ENCODE data around the gene UBALD2.
"Not testable (repeated sequence)": the region's sequence is repeated elsewhere in the genome, so short reads cannot be mapped to it uniquely, and the experiment has no call there.

The UBALD2 gene

GRCh38 chr17:76254275-76254674 is 10.9 kb upstream of the UBALD2 start:
- WGBS, 2 experiments: 91 to 94% methylated on average over 5 of the region's 5 CpGs
- Histone ChIP-seq H3K9me3 (ENCODE audit: control insufficient read depth, low read length) (no peaks in the 10 kb centered on the region), H3K27ac (ENCODE audit: insufficient read depth, low read depth, low read length, poor library complexity, severe bottlenecking) (no peak overlapping the region), H3K4me1 (ENCODE audit: control insufficient read depth, insufficient read depth, low read length) (peaks cover 2% of the 10 kb centered on the region), H3K27me3 (ENCODE audit: control insufficient read depth, insufficient read depth, low read length, poor library complexity, severe bottlenecking) (no peaks in the 10 kb centered on the region), H3K4me3 (ENCODE audit: insufficient read depth, low read depth, low read length) (no peak overlapping the region), H3K36me3 (ENCODE audit: control insufficient read depth, insufficient read depth, low read length) (no peaks in the 10 kb centered on the region)

DNA sequence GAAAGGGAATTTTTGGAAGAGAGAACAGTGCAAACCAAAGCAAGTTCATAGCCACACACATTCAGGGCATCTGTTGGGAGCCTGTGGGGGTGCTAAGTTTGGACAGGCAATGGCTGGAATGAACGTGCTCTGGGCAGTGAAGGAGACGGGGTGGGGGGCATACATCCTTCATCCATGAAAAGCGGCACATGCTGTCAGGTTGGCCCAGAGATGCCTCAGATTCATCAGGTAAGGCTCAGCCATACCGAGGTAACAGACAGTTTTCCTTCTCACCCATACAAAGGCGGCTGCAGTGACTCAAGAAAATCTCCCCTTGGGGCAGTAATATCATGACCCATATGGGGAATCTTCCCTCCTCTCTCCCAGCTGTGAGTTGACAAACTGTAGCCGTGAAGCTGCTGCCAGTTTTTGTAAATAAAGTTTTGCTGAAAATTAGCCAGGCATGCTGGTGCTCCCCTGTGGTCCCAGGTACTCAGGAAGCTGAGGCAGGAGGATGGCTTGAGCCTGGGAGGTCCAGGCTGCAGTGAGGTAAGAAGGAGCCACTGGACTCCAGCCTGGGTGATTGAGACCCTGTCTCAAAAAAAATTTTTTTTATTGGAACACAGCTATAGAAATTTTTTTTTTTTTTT is 9.2 kb upstream of the UBALD2 start:
- Histone ChIP-seq H3K27ac (ENCODE audit: insufficient read depth, low read depth, low read length, poor library complexity, severe bottlenecking) (no peak overlapping the region), H3K36me3 (ENCODE audit: control insufficient read depth, insufficient read depth, low read length) (no peaks in the 10 kb centered on the region), H3K4me1 (ENCODE audit: control insufficient read depth, insufficient read depth, low read length) (peaks cover 4% of the 10 kb centered on the region), H3K4me3 (ENCODE audit: insufficient read depth, low read depth, low read length) (no peak overlapping the region), H3K9me3 (ENCODE audit: control insufficient read depth, low read length) (no peaks in the 10 kb centered on the region), H3K27me3 (ENCODE audit: control insufficient read depth, insufficient read depth, low read length, poor library complexity, severe bottlenecking) (no peaks in the 10 kb centered on the region)
- 93 to 94% methylated on average over 6 of the region's 6 CpGs for WGBS, 2 experiments

DNA sequence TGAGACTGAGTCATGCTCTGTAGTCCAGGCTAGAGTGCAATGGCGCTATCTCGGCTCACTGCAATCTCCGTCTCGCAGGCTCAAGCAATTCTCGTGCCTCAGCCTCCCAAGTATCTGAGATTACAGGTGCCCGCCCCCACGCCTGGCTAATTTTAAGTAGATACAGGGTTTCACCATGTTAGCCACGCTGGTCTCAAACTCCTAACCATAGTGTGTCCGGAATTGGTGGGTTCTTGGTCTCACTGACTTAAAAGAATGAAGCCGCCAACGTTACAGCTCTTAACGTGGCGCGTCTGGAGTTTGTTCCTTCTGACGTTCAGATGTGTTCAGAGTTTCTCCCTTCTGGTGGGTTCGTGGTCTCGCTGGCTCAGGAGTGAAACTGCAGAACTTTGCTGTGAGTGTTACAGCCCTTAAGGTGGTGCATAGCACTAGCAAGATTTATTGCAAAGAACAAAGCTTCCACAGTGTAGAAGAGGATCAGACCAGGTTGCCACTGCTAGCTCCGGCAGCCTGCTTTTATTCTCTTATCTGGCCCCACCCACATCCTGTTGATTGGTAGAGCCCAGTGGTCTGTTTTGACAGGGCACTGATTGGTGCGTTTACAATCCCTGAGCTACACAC is 8.6 kb upstream of the UBALD2 start:
- not testable (repeated sequence) for H3K4me3 ChIP-seq (ENCODE audit: insufficient read depth, low read depth, low read length); H3K9me3 ChIP-seq (ENCODE audit: control insufficient read depth, low read length); H3K27me3 ChIP-seq (ENCODE audit: control insufficient read depth, insufficient read depth, low read length, poor library complexity, severe bottlenecking); H3K4me1 ChIP-seq (ENCODE audit: control insufficient read depth, insufficient read depth, low read length); H3K27ac ChIP-seq (ENCODE audit: insufficient read depth, low read depth, low read length, poor library complexity, severe bottlenecking); H3K36me3 ChIP-seq (ENCODE audit: control insufficient read depth, insufficient read depth, low read length)
- WGBS, 2 experiments: 94 to 95% methylated on average over 19 of the region's 19 CpGs

GRCh38 chr17:76260220-76260619 is 4.9 kb upstream of the UBALD2 start:
- Histone ChIP-seq H3K27ac (ENCODE audit: insufficient read depth, low read depth, low read length, poor library complexity, severe bottlenecking) (no peak overlapping the region), H3K27me3 (ENCODE audit: control insufficient read depth, insufficient read depth, low read length, poor library complexity, severe bottlenecking) (no peaks in the 10 kb centered on the region), H3K4me3 (ENCODE audit: insufficient read depth, low read depth, low read length) (no peak overlapping the region), H3K9me3 (ENCODE audit: control insufficient read depth, low read length) (no peaks in the 10 kb centered on the region), H3K4me1 (ENCODE audit: control insufficient read depth, insufficient read depth, low read length) (peaks cover 4% of the 10 kb centered on the region), H3K36me3 (ENCODE audit: control insufficient read depth, insufficient read depth, low read length) (no peaks in the 10 kb centered on the region)
- 93 to 96% methylated on average over 7 of the region's 7 CpGs for WGBS, 2 experiments

- Histone ChIP-seq H3K36me3 (ENCODE audit: control insufficient read depth, insufficient read depth, low read length) (no peaks in the 10 kb centered on the region), H3K4me3 (ENCODE audit: insufficient read depth, low read depth, low read length) (no peak overlapping the region), H3K27me3 (ENCODE audit: control insufficient read depth, insufficient read depth, low read length, poor library complexity, severe bottlenecking) (no peaks in the 10 kb centered on the region), H3K9me3 (ENCODE audit: control insufficient read depth, low read length) (no peaks in the 10 kb centered on the region), H3K27ac (ENCODE audit: insufficient read depth, low read depth, low read length, poor library complexity, severe bottlenecking) (no peak overlapping the region), H3K4me1 (ENCODE audit: control insufficient read depth, insufficient read depth, low read length) (peaks cover 4% of the 10 kb centered on the region)
- 81% methylated on average over 5 of the region's 5 CpGs for WGBS, 2 experiments
These were observed 4.5 kb upstream of the UBALD2 start for GRCh38 chr17:76260669-76261068.

DNA sequence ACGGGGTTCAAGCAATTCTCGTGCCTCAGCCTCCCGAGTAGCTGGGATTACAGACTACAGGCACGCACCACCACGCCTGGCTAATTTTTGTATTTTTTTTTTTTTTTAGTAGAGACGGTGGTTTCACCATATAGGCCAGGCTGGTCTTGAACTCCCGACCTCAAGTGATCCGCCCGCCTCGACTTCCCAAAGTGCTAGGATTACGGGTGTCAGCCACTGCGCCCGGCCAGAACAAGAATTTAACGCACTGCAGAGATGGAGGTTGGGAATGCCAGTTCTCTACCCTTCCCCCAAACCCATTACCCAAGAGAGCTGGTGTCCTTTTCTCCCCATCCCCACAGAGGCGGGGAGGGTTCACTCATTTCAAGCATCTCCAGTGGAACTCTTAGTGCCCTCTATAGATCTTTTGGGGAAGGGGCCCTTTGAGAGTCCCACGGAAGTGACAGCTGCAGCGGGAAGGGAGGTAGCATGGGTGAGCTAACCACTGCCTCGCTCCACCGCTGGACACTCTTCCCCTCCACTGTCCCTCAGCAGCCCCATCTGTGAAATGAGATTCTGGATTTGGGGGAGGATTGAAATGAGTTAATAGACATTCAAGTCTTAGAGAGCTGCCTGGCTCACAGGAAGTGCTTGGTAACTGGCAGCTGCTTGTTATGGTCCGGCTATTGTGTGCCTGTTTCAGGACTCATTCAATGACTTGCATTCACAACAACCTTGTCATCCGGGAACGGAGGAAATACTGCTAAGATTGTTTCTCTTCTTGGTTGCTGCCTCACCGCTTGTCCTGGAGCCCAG is 3.5 kb upstream of the UBALD2 start:
- 89 to 91% methylated on average over 23 of the region's 23 CpGs for WGBS, 2 experiments
- H3K9me3 ChIP-seq (ENCODE audit: control insufficient read depth, low read length): no peaks in the 10 kb centered on the region
- H3K4me3 ChIP-seq (ENCODE audit: insufficient read depth, low read depth, low read length): no peak overlapping the region
- peaks cover 7% of the 10 kb centered on the region for H3K4me1 ChIP-seq (ENCODE audit: control insufficient read depth, insufficient read depth, low read length)
- H3K36me3 ChIP-seq (ENCODE audit: control insufficient read depth, insufficient read depth, low read length): no peaks in the 10 kb centered on the region
- no peaks in the 10 kb centered on the region for H3K27me3 ChIP-seq (ENCODE audit: control insufficient read depth, insufficient read depth, low read length, poor library complexity, severe bottlenecking)
- H3K27ac ChIP-seq (ENCODE audit: insufficient read depth, low read depth, low read length, poor library complexity, severe bottlenecking): no peak overlapping the region

DNA sequence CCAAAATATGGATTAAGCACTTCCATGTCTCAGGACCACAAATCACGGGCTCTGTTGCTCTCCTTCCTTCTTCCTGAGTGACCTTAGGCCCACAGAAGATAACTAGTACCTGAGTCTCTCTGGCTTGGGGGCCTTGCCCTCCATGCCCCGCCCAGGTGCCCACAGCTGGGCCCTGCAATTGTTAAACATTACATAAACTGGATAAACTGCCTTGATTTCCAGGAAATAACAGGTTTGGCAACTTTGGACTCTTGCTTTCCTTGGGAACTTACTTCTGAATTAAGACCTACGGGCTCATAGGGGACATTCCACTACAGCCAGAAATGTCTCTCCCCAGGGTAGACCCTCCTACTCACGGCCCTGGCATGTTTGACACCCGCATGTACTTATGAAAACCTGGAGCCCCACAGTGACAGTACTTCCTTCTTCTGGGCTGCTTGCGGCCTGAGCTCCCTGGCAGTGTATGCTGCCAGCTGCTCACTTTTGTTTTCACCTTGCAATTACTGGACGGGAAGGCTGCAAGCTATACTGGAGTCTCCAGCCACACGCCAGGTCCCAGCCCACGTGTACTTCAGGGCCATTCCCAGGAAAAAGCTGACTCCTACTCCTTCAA is 2.3 kb upstream of the UBALD2 start:
- no peak overlapping the region for H3K4me3 ChIP-seq (ENCODE audit: insufficient read depth, low read depth, low read length)
- WGBS, 2 experiments: 80 to 85% methylated on average over 9 of the region's 9 CpGs
- H3K9me3 ChIP-seq (ENCODE audit: control insufficient read depth, low read length): no peaks in the 10 kb centered on the region
- H3K27ac ChIP-seq (ENCODE audit: insufficient read depth, low read depth, low read length, poor library complexity, severe bottlenecking): no peak overlapping the region
- H3K36me3 ChIP-seq (ENCODE audit: control insufficient read depth, insufficient read depth, low read length): no peaks in the 10 kb centered on the region
- H3K27me3 ChIP-seq (ENCODE audit: control insufficient read depth, insufficient read depth, low read length, poor library complexity, severe bottlenecking): no peaks in the 10 kb centered on the region
- H3K4me1 ChIP-seq (ENCODE audit: control insufficient read depth, insufficient read depth, low read length): peaks cover 18% of the 10 kb centered on the region

DNA sequence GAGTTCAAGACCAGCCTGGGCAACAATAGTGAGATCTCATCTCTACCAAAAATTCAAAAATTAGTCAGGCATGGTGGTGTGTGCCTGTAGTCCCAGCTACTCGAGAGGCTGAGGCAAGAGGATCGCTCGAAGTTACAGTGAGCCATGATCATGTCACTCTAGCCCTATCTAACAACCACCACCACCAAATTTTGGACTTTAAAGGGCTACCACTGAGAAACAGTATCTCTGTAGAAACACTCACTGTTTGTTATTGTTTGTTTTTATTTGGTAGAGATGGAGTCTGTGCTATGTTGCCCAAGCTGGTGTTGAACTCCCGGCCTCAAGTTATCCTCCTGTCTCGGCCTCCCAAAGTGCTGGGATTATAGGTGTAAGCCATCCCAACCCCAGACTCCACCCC is 1.3 kb upstream of the UBALD2 start:
- Histone ChIP-seq H3K27ac (ENCODE audit: insufficient read depth, low read depth, low read length, poor library complexity, severe bottlenecking) (no peak overlapping the region), H3K4me3 (ENCODE audit: insufficient read depth, low read depth, low read length) (no peak overlapping the region), H3K9me3 (ENCODE audit: control insufficient read depth, low read length) (no peaks in the 10 kb centered on the region), H3K36me3 (ENCODE audit: control insufficient read depth, insufficient read depth, low read length) (no peaks in the 10 kb centered on the region), H3K4me1 (ENCODE audit: control insufficient read depth, insufficient read depth, low read length) (peaks cover 26% of the 10 kb centered on the region), H3K27me3 (ENCODE audit: control insufficient read depth, insufficient read depth, low read length, poor library complexity, severe bottlenecking) (no peaks in the 10 kb centered on the region)
- 90 to 96% methylated on average over 5 of the region's 5 CpGs for WGBS, 2 experiments

DNA sequence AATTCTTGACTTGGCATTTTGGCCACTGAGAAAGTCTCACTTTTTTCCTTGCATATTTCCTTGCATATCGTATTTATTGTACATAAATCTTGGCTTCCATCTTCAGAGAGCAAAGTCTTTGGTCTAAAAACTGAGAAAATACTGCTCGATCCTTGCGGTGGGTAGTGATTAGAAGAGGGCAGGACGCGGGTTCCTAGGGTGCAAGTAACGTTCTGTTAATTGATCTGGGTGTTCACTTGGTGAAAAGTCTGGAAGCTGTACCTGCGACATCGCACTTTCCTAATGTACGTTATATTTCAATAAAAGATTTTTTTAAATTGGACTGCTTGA is 758 bp upstream of the UBALD2 start:
- H3K4me1 ChIP-seq (ENCODE audit: control insufficient read depth, insufficient read depth, low read length): peaks cover 27% of the 10 kb centered on the region
- WGBS, 2 experiments: 83 to 84% methylated on average over 6 to 9 of the region's 9 CpGs
- H3K27ac ChIP-seq (ENCODE audit: insufficient read depth, low read depth, low read length, poor library complexity, severe bottlenecking): no peak overlapping the region
- H3K27me3 ChIP-seq (ENCODE audit: control insufficient read depth, insufficient read depth, low read length, poor library complexity, severe bottlenecking): no peaks in the 10 kb centered on the region
- H3K36me3 ChIP-seq (ENCODE audit: control insufficient read depth, insufficient read depth, low read length): no peaks in the 10 kb centered on the region
- H3K9me3 ChIP-seq (ENCODE audit: control insufficient read depth, low read length): no peaks in the 10 kb centered on the region
- no peak overlapping the region for H3K4me3 ChIP-seq (ENCODE audit: insufficient read depth, low read depth, low read length)

DNA sequence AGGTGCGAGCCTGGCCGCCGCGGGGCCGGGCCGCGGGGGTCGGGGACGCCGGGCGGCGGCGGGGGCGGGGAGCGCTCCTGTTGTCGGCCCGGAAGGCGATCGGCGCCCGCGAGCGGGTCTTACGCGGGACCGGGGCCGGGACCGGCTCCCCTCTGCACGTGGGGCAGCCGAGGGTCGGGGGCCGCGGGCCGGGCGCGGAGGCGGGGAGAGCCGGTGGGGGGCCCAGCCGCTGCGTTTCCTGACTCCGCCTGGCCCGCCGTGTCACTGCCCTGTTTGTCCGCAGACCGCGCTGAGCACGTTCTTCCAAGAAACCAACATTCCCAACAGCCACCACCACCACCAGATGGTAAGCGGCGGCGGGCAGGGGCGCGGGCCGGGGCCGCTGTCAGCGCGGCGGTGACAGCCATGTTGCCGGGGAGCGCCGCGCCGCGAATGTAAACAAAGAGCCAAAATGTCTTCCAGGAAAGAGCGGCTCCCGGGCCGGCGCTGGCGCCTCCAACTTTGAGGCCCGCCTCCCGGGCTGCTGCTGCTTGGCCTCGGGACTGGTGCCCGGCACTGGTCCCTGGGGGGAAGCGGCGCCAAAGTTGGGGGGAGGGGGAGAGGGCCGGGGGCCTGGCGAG is 586 bp downstream of the UBALD2 start:
- Histone ChIP-seq H3K4me1 (ENCODE audit: control insufficient read depth, insufficient read depth, low read length) (peaks cover 29% of the 10 kb centered on the region), H3K27ac (ENCODE audit: insufficient read depth, low read depth, low read length, poor library complexity, severe bottlenecking) (peak overlapping the region; percentile 13), H3K36me3 (ENCODE audit: control insufficient read depth, insufficient read depth, low read length) (no peaks in the 10 kb centered on the region), H3K4me3 (ENCODE audit: insufficient read depth, low read depth, low read length) (peak overlapping the region; percentile 74), H3K27me3 (ENCODE audit: control insufficient read depth, insufficient read depth, low read length, poor library complexity, severe bottlenecking) (no peaks in the 10 kb centered on the region), H3K9me3 (ENCODE audit: control insufficient read depth, low read length) (no peaks in the 10 kb centered on the region)
- WGBS, 2 experiments: 0% methylated on average over 76 of the region's 76 CpGs

All from ectodermal cell (in vitro differentiated cells).